Activated CD8-positive, alpha-beta memory T cell treated with anti-CD3 and anti-CD28 coated beads, Interleukin-2, amount 50 U/mL, for 4 hours (primary cell): Measurements from ENCODE around the gene AXIN1.
"Not testable (repeated sequence)": the region's sequence is repeated elsewhere in the genome, so short reads cannot be mapped to it uniquely, and the experiment has no call there.

Experiments
- DNase-seq: peaks from one replicate; pipeline ENCODE4 v3.0.0-alpha.2; 2020

Gene AXIN1

GRCh38 chr16:353404-354290, 1.1 kb upstream of the AXIN1 start:
- no peak for DNase-seq

GRCh38 chr16:351804-352520, 561 bp downstream of the AXIN1 start:
- DNase-seq, result peak; percentile 48

GRCh38 chr16:350203-350602, 2.3 kb downstream of the AXIN1 start:
- no peak for DNase-seq

GRCh38 chr16:349211-349610, 3.3 kb downstream of the AXIN1 start:
- DNase-seq, result no peak

GRCh38 chr16:348495-348894, 4.0 kb downstream of the AXIN1 start:
- DNase-seq, result not testable (repeated sequence)

- DNase-seq, result no peak
Measured at GRCh38 chr16:347203-347602, 5.3 kb downstream of the AXIN1 start.

GRCh38 chr16:346587-346986, 5.9 kb downstream of the AXIN1 start:
- no peak for DNase-seq

- DNase-seq, result no peak
Measured at GRCh38 chr16:345772-346171, 6.8 kb downstream of the AXIN1 start.

GRCh38 chr16:342455-343213, 9.9 kb downstream of the AXIN1 start:
- DNase-seq, result no peak

- DNase-seq, result not testable (repeated sequence)
Measured at GRCh38 chr16:341974-342336, 10.6 kb downstream of the AXIN1 start.

- DNase-seq, result not testable (repeated sequence)
Measured at GRCh38 chr16:341095-341973, 11.2 kb downstream of the AXIN1 start.

- DNase-seq, result no peak
Measured at GRCh38 chr16:340370-341091, 12.0 kb downstream of the AXIN1 start.

GRCh38 chr16:339680-340079, 12.8 kb downstream of the AXIN1 start:
- DNase-seq, result no peak

- DNase-seq, result no peak
Measured at GRCh38 chr16:337975-338575, 14.4 kb downstream of the AXIN1 start.

- no peak for DNase-seq
Measured at GRCh38 chr16:337437-337836, 15.1 kb downstream of the AXIN1 start.

- DNase-seq, result no peak
Measured at GRCh38 chr16:336269-336668, 16.3 kb downstream of the AXIN1 start.

GRCh38 chr16:334861-335632, 17.5 kb downstream of the AXIN1 start:
- not testable (repeated sequence) for DNase-seq

GRCh38 chr16:334164-334832, 18.2 kb downstream of the AXIN1 start:
- DNase-seq, result not testable (repeated sequence)

GRCh38 chr16:333406-334094, 19.0 kb downstream of the AXIN1 start:
- no peak for DNase-seq
